Suppressor macrophage treated with lipopolysaccharide for 4 hours (primary cell): Measurements from ENCODE around the gene SYTL1.
"Not testable (repeated sequence)": the region's sequence is repeated elsewhere in the genome, so short reads cannot be mapped to it uniquely, and the experiment has no call there.

Source experiments
- DNase-seq: peaks from one replicate; pipeline ENCODE4 v3.0.0-alpha.2; 2020

Gene SYTL1

GRCh38 chr1:27364696-27365371 lies 23.0 kb downstream of the SYTL1 start:
- DNase-seq, result no peak

- DNase-seq, result peak; percentile 91
Measured at GRCh38 chr1:27365372-27366112, 23.7 kb downstream of the SYTL1 start.

- peak; percentile 77 for DNase-seq
Measured at GRCh38 chr1:27366113-27366410, 24.2 kb downstream of the SYTL1 start.

- DNase-seq, result peak; percentile 74
Measured at GRCh38 chr1:27366411-27367159, 24.8 kb downstream of the SYTL1 start, which contains the start of gene MAP3K6. MAP3K6 (minus strand) TSS chr1:27366961; CDS start chr1:27366597, 364 bp downstream.

- DNase-seq, result no peak
Measured at GRCh38 chr1:27367160-27367650, 25.4 kb downstream of the SYTL1 start.

GRCh38 chr1:27368869-27369582 lies 27.2 kb downstream of the SYTL1 start:
- DNase-seq, result no peak

GRCh38 chr1:27372022-27372807 lies 30.4 kb downstream of the SYTL1 start:
- DNase-seq, result no peak

GRCh38 chr1:27372808-27373690 lies 31.2 kb downstream of the SYTL1 start:
- no peak for DNase-seq

- DNase-seq, result no peak
Measured at GRCh38 chr1:27374362-27375086, 32.7 kb downstream of the SYTL1 start, which contains the start of gene FCN3. FCN3 (minus strand) TSS chr1:27374824; CDS start chr1:27374818, 6 bp downstream.

- DNase-seq, result no peak
Measured at GRCh38 chr1:27377760-27378495, 36.1 kb downstream of the SYTL1 start.

GRCh38 chr1:27379564-27380122 lies 37.8 kb downstream of the SYTL1 start:
- DNase-seq, result no peak

GRCh38 chr1:27380224-27380623 lies 38.4 kb downstream of the SYTL1 start:
- DNase-seq, result no peak

GRCh38 chr1:27380766-27381733 lies 39.2 kb downstream of the SYTL1 start:
- DNase-seq, result no peak

- DNase-seq, result no peak
Measured at GRCh38 chr1:27381969-27382762, 40.3 kb downstream of the SYTL1 start.

- DNase-seq, result no peak
Measured at GRCh38 chr1:27383039-27383605, 41.3 kb downstream of the SYTL1 start, which contains the start of gene CD164L2. CD164L2 (minus strand) TSS chr1:27383333; CDS start chr1:27383239, 94 bp downstream.

GRCh38 chr1:27383661-27384060 lies 41.8 kb downstream of the SYTL1 start:
- no peak for DNase-seq

GRCh38 chr1:27384797-27385196 lies 43.0 kb downstream of the SYTL1 start:
- not testable (repeated sequence) for DNase-seq
